Measurements from ENCODE around the gene VRK3. TPM values are rescaled to one million over a fixed set of nuclear protein-coding genes. Genes with fewer than 3 reads are reported as not detected.
A peak's percentile ranks its signal among the peaks of the same experiment; 100 is the strongest.

The VRK3 gene
- total RNA-seq, 6 experiments from 2014 or later = 30.2 to 33.9 (median 32.7) TPM

- no peak for DNase-seq
- TF ChIP-seq CTCF (IDR thresholded peaks at IDR 0.05) = no peak
- Mint-ChIP-seq H3K9me3 (no peaks in the 10 kb centered on the region), H3K4me3 (no peak overlapping the region), H3K4me1 (ENCODE audit: low read depth) (peaks cover 19% of the 10 kb centered on the region; the same call in 1 of the 2 replicates), H3K27ac (no peak overlapping the region), H3K27me3 (ENCODE audit: insufficient read depth) (peaks cover 28% of the 10 kb centered on the region), H3K36me3 (ENCODE audit: low read depth) (no peaks in the 10 kb centered on the region)
These were observed 67.8 kb downstream of the VRK3 start for GRCh38 chr19:49957262-49957915.

- peaks cover 22% of the 10 kb centered on the region; the same call in 1 of the 2 replicates for H3K4me1 Mint-ChIP-seq (ENCODE audit: low read depth)
- no peak overlapping the region for H3K4me3 Mint-ChIP-seq
- H3K9me3 Mint-ChIP-seq = no peaks in the 10 kb centered on the region
- no peak for DNase-seq
- H3K27ac Mint-ChIP-seq = no peak overlapping the region; the same call in 1 of the 2 replicates
- TF ChIP-seq CTCF (IDR thresholded peaks at IDR 0.05) = no peak
- no peaks in the 10 kb centered on the region for H3K36me3 Mint-ChIP-seq (ENCODE audit: low read depth)
- H3K27me3 Mint-ChIP-seq (ENCODE audit: insufficient read depth) = peaks cover 36% of the 10 kb centered on the region
These were observed 69.1 kb downstream of the VRK3 start for GRCh38 chr19:49956115-49956495.

- Mint-ChIP-seq H3K27me3 (ENCODE audit: insufficient read depth) (peaks cover 42% of the 10 kb centered on the region), H3K9me3 (no peaks in the 10 kb centered on the region), H3K36me3 (ENCODE audit: low read depth) (no peaks in the 10 kb centered on the region), H3K4me1 (ENCODE audit: low read depth) (peaks cover 22% of the 10 kb centered on the region; the same call in 1 of the 2 replicates), H3K27ac (no peak overlapping the region), H3K4me3 (no peak overlapping the region)
- DNase-seq = no peak
- TF ChIP-seq CTCF (IDR thresholded peaks at IDR 0.05) = no peak
These were observed 70.2 kb downstream of the VRK3 start for GRCh38 chr19:49954933-49955332.

GRCh38 chr19:49954092-49954829 lies 70.9 kb downstream of the VRK3 start:
- Mint-ChIP-seq H3K4me1 (ENCODE audit: low read depth) (peaks cover 22% of the 10 kb centered on the region; the same call in 1 of the 2 replicates), H3K36me3 (ENCODE audit: low read depth) (no peaks in the 10 kb centered on the region), H3K4me3 (peak overlapping the region; percentile 3; the same call in 1 of the 2 replicates), H3K27ac (no peak overlapping the region), H3K27me3 (ENCODE audit: insufficient read depth) (peaks cover 42% of the 10 kb centered on the region), H3K9me3 (no peaks in the 10 kb centered on the region)
- TF ChIP-seq CTCF (IDR thresholded peaks at IDR 0.05) = no peak
- no peak for DNase-seq

- H3K27me3 Mint-ChIP-seq (ENCODE audit: insufficient read depth) = peaks cover 41% of the 10 kb centered on the region
- no peak for TF ChIP-seq CTCF (IDR thresholded peaks at IDR 0.05)
- H3K27ac Mint-ChIP-seq = no peak overlapping the region
- no peaks in the 10 kb centered on the region for H3K9me3 Mint-ChIP-seq
- H3K4me3 Mint-ChIP-seq = no peak overlapping the region
- no peaks in the 10 kb centered on the region for H3K36me3 Mint-ChIP-seq (ENCODE audit: low read depth)
- DNase-seq = no peak
- H3K4me1 Mint-ChIP-seq (ENCODE audit: low read depth) = peaks cover 22% of the 10 kb centered on the region; the same call in 1 of the 2 replicates
These were observed 71.8 kb downstream of the VRK3 start for GRCh38 chr19:49953416-49953815.
